ENCODE measurements around the gene FNBP1.
"Not testable (repeated sequence)": the region's sequence is repeated elsewhere in the genome, so short reads cannot be mapped to it uniquely, and the experiment has no call there.

The FNBP1 gene

GRCh38 chr9:129895376-129896268 is 147.4 kb downstream of the FNBP1 start:
- no peak for DNase-seq (ENCODE audit: low read depth in 1 of 2, low spot score in 1 of 2)

- no peak for DNase-seq (ENCODE audit: low read depth in 1 of 2, low spot score in 1 of 2)
Observed at GRCh38 chr9:129894120-129894823, 148.7 kb downstream of the FNBP1 start.

- no peak for DNase-seq (ENCODE audit: low read depth in 1 of 2, low spot score in 1 of 2)
Observed at GRCh38 chr9:129891569-129891968, 151.4 kb downstream of the FNBP1 start.

- not testable (repeated sequence) for DNase-seq (ENCODE audit: low read depth in 1 of 2, low spot score in 1 of 2)
Observed at GRCh38 chr9:129890718-129891299, 152.2 kb downstream of the FNBP1 start.

GRCh38 chr9:129889941-129890717 is 152.9 kb downstream of the FNBP1 start:
- DNase-seq (ENCODE audit: low read depth in 1 of 2, low spot score in 1 of 2), result peak; percentile 62 to 76

GRCh38 chr9:129889122-129889940 is 153.7 kb downstream of the FNBP1 start:
- DNase-seq (ENCODE audit: low read depth in 1 of 2, low spot score in 1 of 2), result no peak

GRCh38 chr9:129888293-129889121 is 154.5 kb downstream of the FNBP1 start:
- peak; percentile 67 to 88 for DNase-seq (ENCODE audit: low read depth in 1 of 2, low spot score in 1 of 2)

- peak; percentile 24 to 74 for DNase-seq (ENCODE audit: low read depth in 1 of 2, low spot score in 1 of 2)
Observed at GRCh38 chr9:129887334-129888292, 155.4 kb downstream of the FNBP1 start.

GRCh38 chr9:129886226-129887174 is 156.5 kb downstream of the FNBP1 start:
- peak in 1 of 2 donors; percentile 24 for DNase-seq (ENCODE audit: low read depth in 1 of 2, low spot score in 1 of 2)

- DNase-seq (ENCODE audit: low read depth in 1 of 2, low spot score in 1 of 2), result peak; percentile 79 to 84
Observed at GRCh38 chr9:129885670-129886106, 157.3 kb downstream of the FNBP1 start.

GRCh38 chr9:129885018-129885669 is 157.8 kb downstream of the FNBP1 start:
- DNase-seq (ENCODE audit: low read depth in 1 of 2, low spot score in 1 of 2), result peak in 1 of 2 donors; percentile 26

GRCh38 chr9:129884220-129885017 is 158.6 kb downstream of the FNBP1 start:
- DNase-seq (ENCODE audit: low read depth in 1 of 2, low spot score in 1 of 2), result peak; percentile 82 to 93

- no peak for DNase-seq (ENCODE audit: low read depth in 1 of 2, low spot score in 1 of 2)
Observed at GRCh38 chr9:129881547-129882324, 161.3 kb downstream of the FNBP1 start.

GRCh38 chr9:129880654-129881546 is 162.1 kb downstream of the FNBP1 start:
- no peak for DNase-seq (ENCODE audit: low read depth in 1 of 2, low spot score in 1 of 2)

Measured in activated CD4-positive, alpha-beta T cell treated with anti-CD3 and anti-CD28 coated beads, Interleukin-2, amount 50 U/mL, for 24 hours (primary cell).